NCI-H1105 (cell line): ENCODE data around the gene ANKRD55.
"Not testable (repeated sequence)": the region's sequence is repeated elsewhere in the genome, so short reads cannot be mapped to it uniquely, and the experiment has no call there.

Source experiments
- DNase-seq: peaks from one replicate; lab custom pipeline; 2025; lab: John Stamatoyannopoulos, UW

ANKRD55 gene

DNA sequence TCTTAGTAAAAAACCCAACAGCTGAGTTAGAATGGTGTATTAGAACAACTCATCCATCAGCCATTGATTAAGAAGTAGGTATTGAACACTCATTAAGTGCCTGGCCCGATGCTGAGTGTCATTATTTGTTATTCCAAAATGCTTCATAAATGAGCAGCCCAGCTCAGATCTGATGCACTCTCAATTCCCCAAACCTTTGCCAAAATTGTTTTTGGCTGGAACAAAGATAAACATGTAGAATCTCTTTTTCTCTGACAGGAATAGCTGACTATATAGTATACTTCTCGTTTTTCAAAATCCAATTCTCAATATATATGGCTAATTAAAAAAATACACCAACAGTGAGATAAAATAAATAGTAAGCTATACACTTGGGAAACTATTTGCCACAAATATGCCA is 20.0 kb upstream of the ANKRD55 start:
- DNase-seq: no peak

DNA sequence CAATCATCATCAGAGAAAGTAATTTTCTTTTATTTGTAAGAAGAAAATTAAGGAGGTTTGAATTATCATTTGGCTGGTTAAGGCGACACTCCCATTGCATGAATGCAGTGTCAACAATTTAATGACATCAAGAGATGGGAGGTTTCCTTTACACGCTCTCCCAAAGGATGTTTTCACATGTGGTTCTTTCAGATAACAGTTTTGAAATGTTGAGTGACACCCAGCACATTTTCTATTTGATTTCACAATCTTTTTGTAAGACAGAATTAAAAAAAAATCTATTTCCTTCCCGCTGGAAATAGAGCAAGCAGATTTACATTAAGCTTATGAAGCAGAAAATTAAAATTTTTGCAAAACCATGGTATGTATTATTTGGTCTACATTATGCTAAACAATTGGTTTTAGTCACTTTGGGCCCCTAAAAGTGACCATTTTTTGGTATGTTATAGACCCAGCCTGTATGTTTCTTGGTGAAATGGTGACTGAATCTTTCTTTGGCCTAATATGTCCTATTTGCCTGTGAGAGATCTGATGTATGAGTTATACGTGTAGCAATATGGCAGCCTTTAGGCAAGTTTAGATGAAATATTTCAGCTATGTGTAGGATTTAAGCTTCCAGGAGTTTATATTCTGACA is 18.9 kb upstream of the ANKRD55 start:
- no peak for DNase-seq

DNA sequence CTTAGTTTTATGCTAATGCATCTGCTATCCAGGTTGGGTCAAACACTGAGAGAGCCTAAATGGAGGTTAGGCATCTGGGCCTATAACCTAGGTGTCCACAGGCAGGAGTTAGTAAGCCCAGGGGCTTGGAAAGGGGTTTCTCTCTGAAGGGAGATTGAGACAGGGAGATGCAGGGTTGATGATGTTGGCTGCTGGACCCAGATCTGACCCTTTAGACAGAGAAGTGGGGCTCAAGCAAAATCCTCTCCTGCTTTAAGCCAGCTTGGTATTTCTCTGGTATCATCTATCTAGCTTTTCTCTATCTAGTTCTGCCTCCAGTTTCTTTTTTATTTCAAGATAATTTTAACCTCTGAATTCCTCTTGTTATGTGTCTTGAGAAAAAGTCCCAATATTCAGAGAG is 18.3 kb upstream of the ANKRD55 start:
- DNase-seq: no peak

DNA sequence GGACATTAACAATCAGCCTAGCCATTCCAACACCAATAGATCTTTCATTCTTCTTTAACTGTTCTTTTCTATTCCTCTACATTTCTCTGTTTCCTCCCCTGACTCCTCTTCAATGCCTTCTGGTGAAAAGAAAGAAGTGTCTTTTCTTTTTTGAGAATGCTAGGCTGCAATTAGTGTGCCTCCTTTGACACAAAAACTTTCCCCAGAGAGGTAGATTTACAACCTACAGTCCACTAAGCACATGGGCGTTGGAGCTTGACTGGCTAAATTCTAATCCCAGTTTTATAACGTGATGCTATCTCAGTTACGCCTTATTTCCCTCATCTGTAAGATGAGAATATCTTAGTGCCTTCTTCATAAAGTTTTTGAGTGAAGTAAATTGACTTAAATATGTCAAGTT is 16.9 kb upstream of the ANKRD55 start:
- DNase-seq: no peak

DNA sequence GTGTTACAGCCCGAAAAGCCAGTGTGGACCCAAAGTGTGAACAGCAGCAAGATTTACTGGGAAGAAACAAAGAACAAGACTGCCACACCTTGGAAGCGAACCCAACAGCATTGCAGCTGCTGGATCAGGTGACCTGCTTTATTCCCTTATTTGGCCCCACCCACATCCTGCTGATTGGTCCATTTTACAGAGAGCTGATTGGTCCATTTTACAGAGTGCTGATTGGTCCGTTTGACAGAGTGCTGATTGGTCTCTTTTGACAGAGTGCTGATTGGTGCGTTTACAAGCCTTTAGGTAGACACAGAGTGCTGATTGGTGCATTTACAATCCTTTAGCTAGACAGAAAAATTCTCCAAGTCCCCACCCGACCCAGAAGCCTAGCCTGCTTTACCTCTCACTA is 16.0 kb upstream of the ANKRD55 start:
- not testable (repeated sequence) for DNase-seq

DNA sequence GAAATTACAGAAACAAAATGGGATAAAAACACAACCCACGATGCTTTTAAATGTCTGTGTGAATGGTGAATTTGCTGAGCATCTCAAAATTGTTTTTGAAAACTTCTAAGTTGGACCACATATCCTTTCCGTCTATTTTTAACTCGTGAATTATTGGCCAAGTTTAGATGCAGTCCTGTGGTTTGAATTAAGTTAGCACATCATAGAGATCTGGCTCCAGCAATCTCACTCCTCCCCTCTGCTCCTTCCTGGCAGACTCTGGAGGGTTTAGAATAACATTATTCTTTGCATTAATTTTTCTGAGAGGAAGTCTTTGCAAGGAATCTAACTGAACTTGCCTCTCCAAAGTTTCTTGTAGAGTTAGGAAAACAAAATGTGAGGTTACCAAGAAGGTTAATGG is 14.5 kb upstream of the ANKRD55 start:
- DNase-seq: no peak

DNA sequence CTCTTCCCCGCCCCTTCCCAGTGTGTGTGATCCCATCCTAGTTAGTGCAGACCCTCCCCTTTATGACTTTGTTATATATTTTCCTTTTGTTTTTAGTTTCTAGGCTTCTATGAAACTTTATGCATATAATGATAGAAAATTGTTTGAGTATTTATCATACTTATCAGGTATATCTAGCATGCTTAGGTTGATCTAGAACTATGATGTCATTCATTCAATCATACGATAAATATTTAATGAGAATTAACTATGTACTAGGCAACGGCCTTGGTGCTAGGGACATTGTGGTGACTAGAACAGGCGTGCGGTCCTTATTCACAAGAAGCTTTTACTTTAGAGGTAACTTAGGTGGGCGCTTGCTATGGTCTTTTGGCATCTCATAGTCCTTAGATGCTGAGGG is 13.6 kb upstream of the ANKRD55 start:
- DNase-seq: no peak

DNA sequence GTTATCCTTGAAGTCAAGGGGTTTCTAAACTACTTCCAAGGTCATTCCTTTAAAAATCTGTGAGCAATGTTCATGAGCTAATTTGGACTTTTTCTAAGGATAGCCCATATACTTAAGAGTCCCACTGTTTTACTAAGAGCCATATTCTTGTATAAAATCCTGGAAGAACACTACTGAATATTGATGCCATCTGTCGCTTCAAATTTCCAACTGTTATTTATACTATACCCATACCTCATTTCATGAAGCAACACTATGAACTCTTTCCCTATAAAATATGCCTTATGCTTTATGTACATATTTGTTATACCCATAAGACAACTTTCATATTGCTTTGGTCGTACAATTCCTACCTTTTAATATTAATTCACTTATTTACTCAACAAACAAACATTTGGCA is 12.4 kb upstream of the ANKRD55 start:
- no peak for DNase-seq

DNA sequence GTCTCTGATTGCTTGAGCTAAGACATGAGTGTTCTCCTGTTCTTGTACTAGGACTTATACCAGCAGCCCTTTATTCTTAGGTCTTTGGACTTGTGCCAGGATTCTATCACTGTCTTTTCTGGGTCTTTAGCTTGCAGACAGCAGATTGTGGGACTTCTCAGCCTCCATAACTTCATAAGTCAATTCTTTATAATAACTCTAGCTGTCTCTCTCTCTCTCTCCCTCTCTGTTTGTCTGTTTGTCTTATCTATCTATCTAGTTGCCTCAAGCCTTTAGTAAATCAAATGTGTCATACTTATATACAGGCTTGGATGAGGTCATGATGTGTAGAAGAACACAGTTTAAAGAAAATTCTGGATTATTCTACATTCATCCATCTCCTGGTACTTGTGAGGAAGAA is 11.5 kb upstream of the ANKRD55 start:
- DNase-seq: no peak

DNA sequence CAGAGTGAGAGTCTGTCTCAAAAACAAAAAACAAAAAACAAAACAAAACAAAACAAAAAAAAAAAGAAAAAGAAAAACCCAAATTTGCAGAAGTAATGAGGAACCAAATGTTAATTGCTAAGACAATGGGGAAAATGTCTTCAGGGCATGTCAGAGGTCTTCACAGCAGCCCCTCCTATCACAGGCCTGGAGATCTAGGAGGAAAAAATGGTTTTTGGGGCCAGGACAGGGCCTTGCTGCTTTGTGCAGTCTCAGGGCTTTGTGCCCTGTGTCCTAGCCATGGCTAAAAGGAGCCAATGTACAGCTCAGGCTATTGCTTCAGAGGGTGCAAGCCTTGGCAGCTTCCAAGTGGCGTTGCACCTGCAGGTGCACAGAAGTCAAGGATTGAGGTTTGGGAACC is 9.1 kb upstream of the ANKRD55 start:
- not testable (repeated sequence) for DNase-seq

DNA sequence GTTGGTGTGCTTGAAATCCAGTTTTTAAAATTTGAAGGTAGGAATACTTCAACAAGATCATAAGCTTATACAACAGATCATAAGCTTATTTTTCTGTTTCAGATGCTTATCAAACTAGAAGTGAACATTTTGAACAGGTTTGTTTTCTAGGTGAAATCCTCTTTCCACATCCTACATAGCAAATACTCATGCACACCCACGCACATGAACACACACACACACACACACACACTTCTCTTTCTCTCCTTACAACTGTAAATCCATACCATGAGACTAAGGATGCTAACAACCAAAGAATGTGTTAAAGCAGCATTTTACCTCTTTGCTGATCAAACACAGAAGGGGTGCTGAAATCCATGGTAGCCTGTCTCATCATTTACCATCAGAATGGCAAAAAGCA is 592 bp downstream of the ANKRD55 start:
- no peak for DNase-seq

DNA sequence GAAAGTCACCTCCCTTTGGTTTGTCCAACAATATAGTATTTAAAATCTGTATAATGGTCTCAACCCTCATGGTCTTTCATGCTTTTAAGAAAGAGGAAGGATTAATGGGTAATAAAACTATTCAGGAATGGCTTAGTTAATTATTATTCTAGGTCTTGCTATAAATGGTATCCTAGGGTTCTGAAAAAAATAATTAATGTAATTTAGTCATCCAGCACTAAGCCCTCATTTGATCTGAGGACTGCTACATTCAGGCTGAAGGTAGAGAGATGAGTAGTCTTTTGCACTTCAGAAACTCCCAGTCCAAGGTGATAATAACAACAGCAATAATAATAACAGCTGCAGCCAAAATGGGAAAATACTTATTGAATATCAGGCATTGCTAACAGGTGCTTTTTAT is 2.6 kb downstream of the ANKRD55 start:
- DNase-seq: no peak

DNA sequence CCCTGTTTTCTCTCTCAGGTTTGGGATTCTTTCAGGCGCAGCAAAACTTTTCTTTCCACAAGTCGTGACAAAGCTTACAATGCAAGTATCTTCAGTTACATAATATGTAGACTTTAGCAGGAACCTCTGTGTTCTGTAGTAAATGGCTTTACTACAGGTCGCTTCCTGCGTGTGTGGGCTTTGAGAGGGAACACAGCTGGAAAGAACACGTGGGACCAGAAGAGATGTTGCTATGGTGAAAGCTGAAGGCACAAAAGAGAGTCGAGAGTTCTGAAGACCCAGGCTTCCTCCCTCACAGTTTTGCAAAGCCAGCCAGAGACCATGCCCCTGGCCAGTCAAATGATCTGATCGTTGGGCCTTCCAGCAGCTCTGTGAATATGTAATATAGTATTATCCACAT is 4.0 kb downstream of the ANKRD55 start:
- DNase-seq: no peak

DNA sequence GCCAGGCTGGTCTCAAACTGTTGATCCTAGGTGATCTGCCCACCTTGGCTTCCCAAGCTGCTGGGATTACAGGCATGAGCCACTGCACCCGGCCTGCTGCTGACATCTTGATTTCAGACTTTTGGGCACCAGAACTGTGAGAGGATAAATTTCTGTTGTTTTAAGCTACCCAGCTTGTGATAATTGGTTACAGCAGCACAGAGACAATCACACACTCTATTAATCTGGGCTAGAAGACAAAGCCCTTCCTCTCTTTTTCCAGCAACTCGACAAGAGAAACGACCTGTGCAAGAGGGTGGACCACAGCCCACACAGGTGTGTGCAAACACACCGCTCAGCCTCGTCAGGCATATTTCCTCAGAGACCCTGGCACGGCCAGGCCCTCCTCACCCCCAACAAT is 4.5 kb downstream of the ANKRD55 start:
- DNase-seq: no peak

DNA sequence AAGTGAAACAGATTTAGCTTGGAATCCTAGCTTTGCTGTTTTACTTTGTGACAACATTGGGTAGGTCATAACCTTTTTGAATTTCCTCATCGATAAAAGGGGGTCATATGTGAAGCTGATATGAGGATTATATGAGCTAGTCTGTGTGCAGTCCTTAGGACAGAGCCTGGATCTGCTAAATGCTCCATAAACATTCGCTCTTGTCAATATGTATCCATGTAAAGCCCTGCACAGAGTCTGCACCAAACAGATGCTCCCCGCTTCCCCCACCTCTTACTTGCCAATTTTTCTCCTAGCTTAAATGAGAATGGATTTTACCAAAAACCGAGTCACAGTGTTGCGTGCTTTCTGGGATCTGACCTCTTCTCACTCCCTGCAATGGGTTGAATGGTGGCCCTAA is 5.4 kb downstream of the ANKRD55 start:
- no peak for DNase-seq

DNA sequence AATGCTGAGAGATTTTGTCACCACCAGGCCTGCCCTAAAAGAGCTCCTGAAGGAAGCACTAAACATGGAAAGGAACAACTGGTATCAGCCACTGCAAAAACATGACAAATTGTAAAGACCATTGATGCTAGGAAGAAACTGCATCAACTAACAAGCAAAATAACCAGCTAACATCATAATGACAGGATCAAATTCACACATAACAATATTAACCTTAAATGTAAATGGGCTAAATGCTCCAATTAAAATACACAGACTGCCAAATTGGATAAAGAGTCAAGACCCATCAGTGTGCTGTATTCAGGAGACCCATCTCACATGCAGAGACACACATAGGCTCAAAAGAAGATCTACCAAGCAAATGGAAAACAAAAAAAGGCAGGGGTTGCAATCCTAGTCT is 9.8 kb downstream of the ANKRD55 start:
- not testable (repeated sequence) for DNase-seq

DNA sequence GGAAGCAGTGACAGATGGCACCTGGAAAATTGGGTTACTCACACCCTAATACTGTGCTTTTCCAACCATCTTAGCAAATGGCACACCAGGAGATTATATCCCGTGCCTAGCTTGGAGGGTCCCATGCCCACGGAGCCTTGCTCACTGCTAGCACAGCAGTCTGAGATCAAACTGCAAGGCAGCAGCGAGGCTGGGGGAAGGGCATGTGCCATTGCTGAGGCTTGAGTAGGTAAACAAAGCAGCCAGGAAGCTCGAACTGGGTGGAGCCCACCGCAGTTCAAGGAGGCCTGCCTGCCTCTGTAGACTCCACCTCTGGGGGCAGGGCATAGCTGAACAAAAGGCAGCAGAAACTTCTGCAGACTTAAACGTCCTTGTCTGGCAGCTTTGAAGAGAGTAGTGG is 11.5 kb downstream of the ANKRD55 start:
- not testable (repeated sequence) for DNase-seq

DNA sequence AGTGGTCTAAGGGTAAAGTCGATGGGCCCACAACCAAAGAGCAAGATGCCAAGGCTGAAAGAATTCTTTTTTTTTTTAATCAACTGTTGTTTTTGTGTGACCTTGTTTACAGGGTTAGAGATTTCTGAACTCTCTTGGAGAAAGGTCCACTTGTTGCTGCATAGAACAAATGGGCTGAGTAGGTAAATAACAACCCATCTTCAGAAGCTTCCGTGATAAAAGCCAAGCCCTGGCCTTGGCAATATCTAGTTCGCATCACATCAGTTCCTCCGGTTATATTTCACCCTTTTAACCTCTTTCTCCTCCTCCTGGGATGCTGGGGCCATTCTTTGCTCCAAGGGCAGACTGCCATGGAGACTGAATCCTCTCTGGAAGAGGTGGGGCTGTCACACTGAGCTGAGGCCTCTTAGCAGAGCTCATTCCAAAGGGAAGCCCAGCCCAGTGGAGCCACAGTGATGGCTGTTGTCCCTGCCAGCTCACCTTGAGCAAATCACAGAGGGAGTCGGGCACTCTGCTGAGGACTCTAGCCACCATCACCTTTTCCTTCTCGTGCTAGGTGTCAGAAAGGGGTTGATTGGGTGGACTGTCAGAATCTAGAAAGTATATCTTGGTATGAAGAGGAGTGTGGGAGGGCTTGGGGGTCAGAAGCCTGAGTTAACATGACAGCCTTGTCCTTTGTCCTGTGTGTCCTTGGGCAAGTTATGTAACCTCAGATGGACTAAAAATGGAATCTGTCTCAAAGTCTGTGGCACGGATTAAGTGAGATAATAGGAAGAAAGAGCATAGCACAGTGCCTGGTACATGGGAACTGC is 17.9 kb downstream of the ANKRD55 start:
- no peak for DNase-seq

DNA sequence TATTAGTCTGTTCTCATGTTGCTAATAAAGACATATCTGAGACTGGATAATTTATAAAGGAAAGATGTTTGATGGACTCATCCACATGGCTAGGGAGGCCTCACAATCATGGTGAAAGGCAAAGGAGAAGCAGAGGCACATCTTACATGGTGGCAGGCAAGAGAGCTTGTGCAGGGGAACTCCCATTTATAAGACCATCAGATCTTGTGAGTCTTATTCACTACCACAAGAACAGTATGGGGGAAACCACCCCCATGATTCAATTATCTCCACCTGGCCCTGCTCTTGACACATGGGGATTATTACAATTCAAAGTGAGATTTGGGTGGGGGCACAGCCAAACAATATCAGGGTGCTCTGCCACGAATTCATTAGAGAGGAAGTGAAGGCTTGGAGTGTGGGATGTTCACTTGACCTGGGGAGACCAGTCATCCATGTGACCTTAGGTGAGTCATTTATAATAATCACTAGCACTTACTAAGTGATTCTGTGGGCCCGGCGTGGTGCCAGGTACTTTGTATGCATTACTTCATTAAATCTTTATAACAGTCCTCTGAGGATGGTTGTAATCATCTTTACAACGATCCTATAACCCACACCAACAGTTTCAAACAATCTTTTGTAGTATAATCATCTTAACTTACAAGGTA is 19.1 kb downstream of the ANKRD55 start:
- DNase-seq: not testable (repeated sequence)

DNA sequence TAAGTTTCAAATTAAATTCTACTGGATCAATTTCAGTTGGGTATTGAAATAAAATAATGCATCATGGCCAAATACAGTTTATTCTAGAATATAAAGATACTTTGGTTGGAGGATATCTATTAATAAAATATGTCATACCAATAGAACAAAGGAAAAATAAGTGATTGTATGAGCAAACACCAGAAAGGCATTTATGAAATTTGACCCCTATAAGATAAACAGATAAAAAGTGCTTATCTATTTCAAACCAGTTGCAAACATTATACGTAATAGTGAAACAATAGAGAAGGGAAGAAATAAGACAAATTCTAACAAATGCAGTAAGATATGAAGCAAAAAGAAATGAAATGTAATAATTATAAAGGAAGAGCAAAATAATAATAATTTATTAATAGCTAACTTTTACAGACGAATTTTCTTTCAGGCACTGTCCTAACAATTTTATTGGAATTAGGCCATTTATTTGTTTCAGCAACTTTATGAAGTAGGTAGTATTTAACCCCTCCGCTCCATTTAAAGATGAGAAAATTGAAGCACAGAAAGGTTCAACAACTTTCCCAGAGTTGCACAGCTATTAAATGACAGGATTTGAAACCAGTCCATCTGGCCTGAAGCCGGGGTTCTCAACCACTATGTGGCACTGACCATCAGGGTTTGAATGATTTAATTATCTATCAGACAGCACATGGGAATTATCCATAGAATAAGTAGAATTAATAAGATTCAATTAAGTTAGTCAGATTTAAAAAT is 20.8 kb downstream of the ANKRD55 start:
- no peak for DNase-seq

DNA sequence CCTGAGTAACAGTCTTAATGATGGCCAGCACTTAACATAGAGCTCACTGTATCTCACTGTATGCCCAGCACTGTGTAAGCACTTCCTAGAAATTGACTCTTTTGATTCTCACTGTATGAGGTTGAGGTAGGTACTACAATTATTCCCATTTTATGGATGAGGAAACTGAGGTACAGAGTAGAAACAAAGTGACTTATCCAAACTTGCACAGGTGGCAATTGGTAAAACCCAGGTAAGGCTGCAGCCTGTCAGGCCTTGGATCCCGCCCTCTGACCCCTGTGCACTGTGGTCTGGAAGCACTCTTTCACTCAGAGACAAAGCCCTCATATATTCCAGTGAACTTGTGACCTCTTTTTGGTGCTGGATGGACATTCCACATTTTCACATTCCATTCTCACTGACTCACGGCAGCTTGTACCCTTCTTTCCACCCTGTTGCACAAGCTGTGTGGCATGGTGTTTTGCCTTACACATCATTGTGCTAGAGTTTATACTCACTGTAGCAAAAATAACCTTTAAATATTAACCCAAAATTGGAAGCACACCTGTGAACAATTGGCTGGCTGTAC is 21.7 kb downstream of the ANKRD55 start:
- no peak for DNase-seq

DNA sequence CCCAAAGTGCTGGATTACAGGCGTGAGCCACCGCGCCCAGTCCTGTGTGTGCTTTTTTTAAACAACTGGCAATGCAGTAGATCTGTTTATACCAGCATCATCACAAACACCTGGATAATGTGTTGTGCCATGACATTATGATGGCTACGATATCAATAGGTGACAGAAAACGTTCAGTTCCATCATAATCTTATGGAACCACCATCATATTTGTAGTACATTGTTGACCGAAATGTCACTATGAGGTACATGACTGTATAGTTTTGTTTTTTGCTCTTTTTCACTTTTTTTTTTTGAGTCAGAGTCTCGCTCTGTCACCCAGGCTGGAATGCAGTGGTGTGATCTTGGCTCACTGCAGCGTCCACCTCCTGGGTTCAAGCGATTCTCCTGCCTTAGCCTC is 24.4 kb downstream of the ANKRD55 start:
- no peak for DNase-seq
